GM12873 (cell line): ENCODE data around the gene CFAP410.

Source experiments
- TF ChIP-seq, protein P1 (sequence below): IDR thresholded peaks from 2 replicates; pipeline ENCODE4 v1.5.1; 2012; ENCODE audit warnings: low read depth, mild to moderate bottlenecking, moderate library complexity, low read length, control low read depth; ENCODE audit not compliant: insufficient read depth; ENCODE audit errors: missing control alignments

CFAP410 gene

DNA sequence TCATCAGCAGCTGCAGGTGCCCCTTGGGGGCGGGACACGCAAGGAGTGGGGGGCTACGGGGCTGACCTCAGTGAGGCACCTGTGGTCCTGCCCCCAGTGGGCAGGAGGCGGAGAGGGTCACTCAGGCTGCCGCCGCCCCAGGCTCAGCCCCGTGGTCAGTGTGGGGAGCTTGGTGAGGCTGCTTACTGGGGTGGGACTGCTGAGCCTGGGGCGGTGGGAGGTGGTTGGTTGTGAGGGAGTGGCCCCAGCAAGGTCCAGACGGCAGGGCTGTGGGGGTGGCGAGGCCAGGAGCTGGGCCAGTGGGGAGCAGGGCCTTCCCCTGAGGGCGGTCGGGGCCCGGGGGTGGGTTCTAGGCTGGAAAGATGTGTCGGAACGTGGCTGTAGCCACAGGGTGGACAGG, 25.1 kb downstream of the CFAP410 start:
- TF ChIP-seq, protein P1, sequence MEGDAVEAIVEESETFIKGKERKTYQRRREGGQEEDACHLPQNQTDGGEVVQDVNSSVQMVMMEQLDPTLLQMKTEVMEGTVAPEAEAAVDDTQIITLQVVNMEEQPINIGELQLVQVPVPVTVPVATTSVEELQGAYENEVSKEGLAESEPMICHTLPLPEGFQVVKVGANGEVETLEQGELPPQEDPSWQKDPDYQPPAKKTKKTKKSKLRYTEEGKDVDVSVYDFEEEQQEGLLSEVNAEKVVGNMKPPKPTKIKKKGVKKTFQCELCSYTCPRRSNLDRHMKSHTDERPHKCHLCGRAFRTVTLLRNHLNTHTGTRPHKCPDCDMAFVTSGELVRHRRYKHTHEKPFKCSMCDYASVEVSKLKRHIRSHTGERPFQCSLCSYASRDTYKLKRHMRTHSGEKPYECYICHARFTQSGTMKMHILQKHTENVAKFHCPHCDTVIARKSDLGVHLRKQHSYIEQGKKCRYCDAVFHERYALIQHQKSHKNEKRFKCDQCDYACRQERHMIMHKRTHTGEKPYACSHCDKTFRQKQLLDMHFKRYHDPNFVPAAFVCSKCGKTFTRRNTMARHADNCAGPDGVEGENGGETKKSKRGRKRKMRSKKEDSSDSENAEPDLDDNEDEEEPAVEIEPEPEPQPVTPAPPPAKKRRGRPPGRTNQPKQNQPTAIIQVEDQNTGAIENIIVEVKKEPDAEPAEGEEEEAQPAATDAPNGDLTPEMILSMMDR = no peak

DNA sequence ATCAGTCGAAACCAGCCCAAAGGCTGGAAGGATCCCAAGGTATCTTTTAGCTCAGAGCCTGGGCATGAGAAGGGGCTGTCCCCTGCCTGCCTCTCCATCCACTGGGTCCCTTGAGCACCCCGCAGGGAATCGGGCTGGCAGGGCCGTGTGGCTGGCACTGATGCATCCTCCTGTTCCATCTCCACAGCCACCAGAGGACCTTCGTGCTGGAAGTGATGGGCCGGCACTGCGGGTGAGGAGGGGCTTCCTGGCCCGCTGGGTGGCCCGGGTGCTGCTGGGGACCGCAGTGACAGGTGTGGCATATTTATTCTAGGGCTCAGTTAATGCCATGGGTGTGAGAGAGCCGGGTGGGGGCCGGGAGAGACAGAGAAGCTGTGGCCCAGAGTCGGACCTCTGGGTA, 25.7 kb downstream of the CFAP410 start:
- TF ChIP-seq, protein P1 = no peak

DNA sequence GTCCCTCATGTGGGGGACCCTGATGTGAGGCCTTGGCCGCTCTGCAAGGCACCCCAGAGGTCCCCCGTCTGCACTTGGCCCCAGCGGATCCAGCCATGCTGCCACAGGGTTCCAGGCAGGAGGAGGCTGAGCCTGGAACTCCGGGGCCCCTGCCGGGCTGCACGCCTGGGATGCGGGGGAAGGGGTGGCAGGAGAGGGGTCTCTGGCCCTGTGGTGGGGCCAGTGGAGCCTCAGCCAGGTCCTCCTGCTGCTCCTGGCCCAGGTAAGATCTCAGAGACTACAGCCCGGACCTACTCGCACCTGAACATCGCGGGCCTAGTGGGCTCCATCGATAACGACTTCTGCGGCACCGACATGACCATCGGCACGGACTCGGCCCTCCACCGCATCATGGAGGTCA, 26.5 kb downstream of the CFAP410 start:
- TF ChIP-seq, protein P1 = no peak

DNA sequence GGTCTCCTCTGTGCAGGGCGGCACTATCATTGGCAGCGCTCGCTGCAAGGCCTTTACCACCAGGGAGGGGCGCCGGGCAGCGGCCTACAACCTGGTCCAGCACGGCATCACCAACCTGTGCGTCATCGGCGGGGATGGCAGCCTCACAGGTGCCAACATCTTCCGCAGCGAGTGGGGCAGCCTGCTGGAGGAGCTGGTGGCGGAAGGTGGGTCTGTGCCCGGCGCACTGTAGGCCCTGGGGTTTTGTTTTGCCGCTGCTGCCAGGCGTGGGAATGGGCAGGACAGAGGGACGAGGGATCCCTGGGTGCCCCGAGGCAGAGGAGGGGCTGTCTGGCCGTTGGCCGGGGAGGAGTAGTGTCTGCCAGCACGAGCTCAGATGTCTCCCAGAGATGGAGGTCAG, 27.1 kb downstream of the CFAP410 start:
- TF ChIP-seq, protein P1 = no peak

- TF ChIP-seq, protein P1 = peak; percentile 28
Observed at GRCh38 chr21:44310628-44311507, 28.3 kb downstream of the CFAP410 start.

DNA sequence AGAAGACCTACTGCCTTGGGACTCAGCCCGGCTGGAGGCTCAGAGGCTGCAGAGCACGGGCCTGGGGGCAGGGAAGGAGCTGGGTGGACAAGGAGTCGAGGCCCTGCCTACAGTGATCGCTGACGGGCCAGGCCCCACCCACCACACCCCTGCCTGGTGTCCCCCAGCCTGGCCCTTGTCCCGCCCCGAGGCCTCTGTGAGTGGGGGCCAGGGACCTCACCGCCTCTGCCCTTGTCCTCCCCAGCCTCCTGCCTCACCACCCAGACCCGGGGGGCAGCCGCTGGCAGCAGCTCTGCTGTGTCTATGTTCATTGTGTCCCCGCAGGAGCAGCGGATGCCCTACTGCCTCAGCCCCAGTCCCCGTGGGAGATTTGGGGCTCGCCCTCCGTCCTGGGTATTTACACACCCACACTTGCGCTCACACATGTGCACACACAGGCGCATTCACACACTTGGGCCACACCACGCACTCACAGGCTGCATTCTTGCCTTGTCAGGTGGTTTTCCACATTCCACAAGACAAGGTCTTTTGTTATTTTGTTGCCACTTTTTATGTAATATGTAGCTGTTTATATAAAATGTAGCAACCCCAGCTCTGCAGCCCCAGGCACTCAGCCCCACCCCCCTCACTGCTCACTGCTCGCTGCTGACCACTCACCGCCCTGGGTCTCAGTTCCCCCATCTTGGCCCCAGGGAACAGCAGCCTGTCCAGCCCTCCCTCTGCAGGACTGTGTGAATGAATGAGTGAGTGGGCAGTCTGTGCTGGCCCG, 32.1 kb downstream of the CFAP410 start:
- TF ChIP-seq, protein P1 = no peak

GRCh38 chr21:44305691-44306090, 33.5 kb downstream of the CFAP410 start:
- TF ChIP-seq, protein P1 = no peak
